Left ventricle myocardium superior (tissue), 1 donor: ENCODE data around the gene GAP43. TPM values are rescaled to one million over a fixed set of nuclear protein-coding genes. Genes with fewer than 3 reads are reported as not detected.
A peak's percentile ranks its signal among the peaks of the same experiment; 100 is the strongest.
"Not testable (repeated sequence)": the region's sequence is repeated elsewhere in the genome, so short reads cannot be mapped to it uniquely, and the experiment has no call there.

ENCODE experiments used
- ATAC-seq: fragments of 200-7000 bp; cut with Tn5 transposase; one replicate; pipeline ENCODE4 v1.9.1; 2020; ENCODE audit warnings: mild to moderate bottlenecking, moderate library complexity
- DNase-seq: peaks from one replicate; pipeline ENCODE4 v3.0.0-alpha.2; 2020
- intact Hi-C: fragments of 100-400 bp; cut with micrococcal nuclease; formaldehyde crosslinking; loops from one replicate; pipeline ENCODE4 v1.11.0; 2022
- total RNA-seq: library from RNA; stranded (reverse); fragmentation: NEBNext Ultra II Directional; extraction: Animal tissue kit (Norgen Biotek cat#: 25700); gene quantifications from one replicate; pipeline ENCODE4 v1.2.1, GENCODE V29; 2021
- donor health status: DM: no; HTN: yes; CAD: no; lungs with severe emphysema.

The GAP43 gene
- total RNA-seq, 1 donor from 2014 or later, result 0.25 TPM

DNA sequence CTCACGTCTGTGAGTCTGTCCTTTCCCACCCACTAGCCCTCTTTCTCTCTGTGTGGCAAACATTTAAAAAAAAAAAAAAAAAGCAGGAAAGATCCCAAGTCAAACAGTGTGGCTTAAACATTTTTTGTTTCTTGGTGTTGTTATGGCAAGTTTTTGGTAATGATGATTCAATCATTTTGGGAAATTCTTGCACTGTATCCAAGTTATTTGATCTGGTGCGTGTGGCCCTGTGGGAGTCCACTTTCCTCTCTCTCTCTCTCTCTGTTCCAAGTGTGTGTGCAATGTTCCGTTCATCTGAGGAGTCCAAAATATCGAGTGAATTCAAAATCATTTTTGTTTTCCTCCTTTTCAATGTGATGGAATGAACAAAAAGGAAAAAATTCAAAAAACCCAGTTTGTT is 97.7 kb downstream of the GAP43 start:
- DNase-seq, result no peak
- intact Hi-C loops, result no loop called here
- ATAC-seq, result no peak

DNA sequence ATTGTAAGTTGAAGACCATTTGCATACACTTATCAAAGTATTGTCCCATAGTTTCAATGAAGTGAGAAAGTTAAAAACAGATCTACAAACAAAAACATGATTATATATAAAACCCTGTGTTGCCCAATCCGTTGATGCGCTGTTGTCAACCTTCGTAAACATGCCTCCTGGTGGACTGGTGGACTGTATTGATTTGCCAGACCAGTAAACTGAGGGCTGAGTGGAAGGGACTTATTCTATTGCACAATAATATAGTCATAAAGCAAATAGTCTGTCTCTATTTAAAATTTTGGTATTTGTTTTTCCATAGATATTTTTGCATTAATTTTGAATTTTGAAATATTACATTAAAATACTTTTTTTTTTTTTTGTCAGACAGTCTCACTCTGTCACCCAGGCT is 102.5 kb downstream of the GAP43 start:
- ATAC-seq (no peak), DNase-seq (no peak)
- intact Hi-C loops, result no loop called here

DNA sequence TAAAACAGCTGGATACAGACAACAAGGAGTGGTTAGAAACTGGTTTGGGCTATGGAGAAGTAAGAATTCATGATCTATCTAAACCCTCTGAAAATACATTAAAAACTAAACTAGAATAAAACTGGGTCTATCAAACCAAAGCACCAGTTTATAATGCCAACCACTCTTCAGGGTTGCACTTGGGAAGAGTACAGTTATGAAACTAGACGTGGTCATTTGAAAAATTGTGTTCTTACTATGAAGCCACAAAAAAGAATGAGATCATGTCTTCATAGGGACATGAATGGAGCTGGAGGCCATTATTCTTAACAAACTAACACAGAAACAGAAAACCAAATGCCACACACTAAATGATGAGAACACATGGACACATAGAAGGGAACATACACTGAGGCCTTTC is 103.8 kb downstream of the GAP43 start:
- intact Hi-C loops, result no loop called here
- ATAC-seq (no peak), DNase-seq (no peak)

DNA sequence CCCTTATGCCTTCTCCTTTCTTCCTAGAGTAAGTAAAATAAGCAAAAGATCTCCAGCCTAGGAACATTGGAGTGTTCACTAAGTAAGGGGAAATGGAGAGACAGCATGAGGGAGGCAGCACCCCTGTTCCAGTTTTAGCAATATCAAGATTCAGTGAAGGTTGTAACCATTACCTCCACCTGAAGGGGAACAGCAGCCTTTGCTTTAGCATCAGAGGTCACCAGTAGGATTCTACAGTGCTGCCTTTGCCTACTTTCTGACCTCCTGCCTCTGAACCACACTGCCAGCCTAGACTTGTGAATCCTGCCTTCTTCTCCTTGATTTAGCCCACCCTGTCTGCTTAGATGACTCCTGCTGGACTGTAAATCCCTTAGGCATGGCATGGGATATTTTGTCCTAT is 104.7 kb downstream of the GAP43 start:
- ATAC-seq, result no peak
- intact Hi-C loops, result no loop called here
- no peak for DNase-seq

DNA sequence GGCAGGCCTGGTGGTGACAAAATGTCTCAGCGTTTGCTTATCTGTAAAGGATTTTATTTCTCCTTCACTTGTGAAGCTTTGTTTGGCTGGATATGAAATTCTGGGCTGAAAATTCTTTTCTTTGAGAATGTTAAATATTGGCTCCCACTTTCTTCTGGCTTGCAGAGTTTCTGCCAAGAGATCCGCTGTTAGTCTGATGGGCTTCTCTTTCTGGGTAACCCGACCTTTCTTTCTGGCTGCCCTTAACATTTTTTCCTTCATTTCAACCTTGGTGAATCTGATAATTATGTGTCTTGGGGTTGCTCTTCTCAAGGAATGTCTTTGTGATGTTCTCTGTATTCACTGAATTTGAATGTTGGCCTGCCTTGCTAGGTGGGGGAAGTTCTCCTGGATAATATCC is 113.0 kb downstream of the GAP43 start:
- intact Hi-C loops, ATAC-seq, DNase-seq: not testable (repeated sequence)

DNA sequence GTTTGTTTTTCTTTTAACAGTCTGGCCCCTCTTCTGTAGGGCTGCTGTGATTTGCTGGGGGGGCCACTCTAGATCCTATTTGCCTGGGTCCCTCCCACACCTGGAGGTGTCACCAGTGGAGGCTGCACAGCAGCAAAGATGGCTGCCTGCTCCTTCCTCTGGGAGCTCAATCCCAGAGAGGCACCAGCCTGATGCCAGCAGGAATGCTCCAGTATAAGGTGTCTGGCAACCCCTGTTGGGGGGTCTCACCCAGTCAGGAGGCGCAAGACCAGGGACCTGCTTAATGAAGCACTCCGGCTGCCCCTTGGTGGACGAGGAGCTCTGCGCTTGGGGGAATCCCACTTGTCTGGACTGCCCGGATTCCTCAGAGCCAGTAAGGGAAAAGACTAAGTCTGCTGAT is 118.3 kb downstream of the GAP43 start:
- no peak for DNase-seq
- intact Hi-C loops, result no loop called here
- no peak for ATAC-seq

DNA sequence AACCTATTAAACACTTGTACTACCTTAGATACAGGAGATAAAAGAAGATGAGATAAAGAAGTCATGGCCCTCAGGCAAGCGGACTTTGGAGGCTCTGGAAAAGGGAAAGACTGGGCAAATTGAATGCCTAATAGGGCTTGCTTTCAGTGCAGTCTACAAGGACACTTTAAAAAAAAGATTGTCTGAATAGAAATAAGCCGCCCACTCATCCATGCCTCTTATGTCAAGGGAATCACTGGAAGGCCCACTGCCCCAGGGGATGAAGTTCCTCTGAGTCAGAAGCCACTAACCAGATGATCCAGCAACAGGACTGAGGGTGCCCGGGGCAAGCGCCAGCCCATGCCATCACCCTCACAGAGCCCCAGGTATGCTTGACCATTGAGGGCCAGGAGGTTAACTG is 121.2 kb downstream of the GAP43 start:
- intact Hi-C loops, ATAC-seq, DNase-seq: not testable (repeated sequence)

DNA sequence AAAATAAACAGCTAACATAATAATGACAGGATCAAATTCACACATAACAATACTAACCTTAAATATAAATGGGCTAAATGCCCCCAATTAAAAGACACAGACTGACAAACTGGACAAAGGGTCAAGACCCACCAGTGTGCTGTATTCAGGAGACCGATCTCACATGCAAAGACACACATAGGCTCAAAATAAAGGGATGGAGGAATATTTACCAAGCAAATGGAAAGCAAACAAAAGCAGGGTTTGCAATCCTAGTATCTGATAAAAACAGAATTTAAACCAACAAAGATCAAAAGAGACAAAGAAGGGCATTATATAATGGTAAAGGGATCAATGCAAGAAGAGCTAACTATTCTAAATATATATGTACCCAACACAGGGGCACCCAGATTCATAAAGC is 129.7 kb downstream of the GAP43 start:
- DNase-seq, ATAC-seq, intact Hi-C loops: not testable (repeated sequence)

DNA sequence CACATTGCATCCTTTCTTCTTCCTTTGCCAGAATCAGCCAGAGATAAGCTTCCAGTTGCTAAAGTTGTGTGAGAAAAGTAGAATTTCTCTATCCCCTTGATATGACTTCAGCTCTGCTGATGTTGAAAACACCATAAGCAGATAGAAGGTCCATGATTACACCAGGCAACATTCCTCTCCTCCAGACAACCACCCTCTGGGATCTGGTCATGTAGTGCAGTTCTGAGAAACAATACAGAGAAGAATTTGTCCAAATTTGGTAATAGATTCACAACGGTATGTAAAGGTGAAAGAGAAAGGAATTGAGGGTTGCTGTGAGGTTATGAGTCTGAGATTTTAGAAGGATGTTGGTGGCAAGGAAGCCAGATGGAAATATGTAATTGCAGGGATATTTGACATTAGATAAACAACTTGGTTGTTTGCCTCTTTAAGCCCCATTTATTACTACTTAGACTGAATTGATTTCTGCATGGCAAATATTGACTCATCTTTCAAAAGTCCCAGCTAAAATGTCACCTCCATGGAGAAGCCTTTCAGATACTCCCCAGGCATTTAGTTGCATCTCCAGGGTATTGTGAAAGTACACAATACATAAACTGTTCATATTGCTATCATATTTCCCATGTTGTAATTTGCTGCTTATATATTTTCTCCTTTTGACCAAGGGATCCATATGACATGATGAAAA is 134.9 kb downstream of the GAP43 start:
- no peak for ATAC-seq
- no peak for DNase-seq
- intact Hi-C loops, result no loop called here

DNA sequence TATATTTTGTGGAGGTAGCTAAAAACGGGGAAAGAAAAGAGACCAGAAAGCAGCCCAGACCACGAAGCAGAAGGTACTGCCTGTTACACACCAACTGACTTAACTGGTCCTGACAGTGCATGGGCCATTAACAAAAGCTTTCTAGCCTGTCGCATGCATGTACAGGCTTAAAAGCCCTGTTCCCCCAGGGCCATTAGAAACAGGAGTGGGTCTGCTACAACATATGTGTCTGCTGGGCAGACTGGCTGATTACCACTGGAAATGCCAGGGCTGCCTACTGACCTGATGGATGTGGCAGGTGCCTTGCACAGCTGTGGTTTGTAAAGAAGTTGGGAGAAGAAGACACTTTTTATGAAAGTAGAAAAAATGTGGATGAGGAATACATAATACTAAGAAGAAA is 137.4 kb downstream of the GAP43 start:
- no peak for ATAC-seq
- intact Hi-C loops, result no loop called here
- no peak for DNase-seq

DNA sequence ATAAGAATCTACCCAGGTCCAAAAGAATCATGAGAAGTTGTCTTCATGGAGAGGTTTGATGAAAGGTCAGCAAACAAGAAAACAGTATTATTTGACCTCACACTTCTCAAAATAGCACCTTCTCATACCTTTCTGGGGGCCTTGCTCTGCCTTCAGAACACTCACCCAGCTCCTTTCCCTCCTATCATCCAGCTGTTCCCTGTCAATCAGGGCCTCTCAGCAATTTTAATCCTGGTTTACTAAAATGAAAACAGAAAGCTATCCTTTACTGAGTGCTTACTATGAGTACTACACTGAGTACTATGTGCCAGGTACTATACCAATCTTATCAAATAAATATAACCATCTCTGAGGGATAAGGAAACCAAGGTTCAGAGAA is 138.6 kb downstream of the GAP43 start:
- intact Hi-C loops, result no loop called here
- ATAC-seq (no peak), DNase-seq (no peak)

DNA sequence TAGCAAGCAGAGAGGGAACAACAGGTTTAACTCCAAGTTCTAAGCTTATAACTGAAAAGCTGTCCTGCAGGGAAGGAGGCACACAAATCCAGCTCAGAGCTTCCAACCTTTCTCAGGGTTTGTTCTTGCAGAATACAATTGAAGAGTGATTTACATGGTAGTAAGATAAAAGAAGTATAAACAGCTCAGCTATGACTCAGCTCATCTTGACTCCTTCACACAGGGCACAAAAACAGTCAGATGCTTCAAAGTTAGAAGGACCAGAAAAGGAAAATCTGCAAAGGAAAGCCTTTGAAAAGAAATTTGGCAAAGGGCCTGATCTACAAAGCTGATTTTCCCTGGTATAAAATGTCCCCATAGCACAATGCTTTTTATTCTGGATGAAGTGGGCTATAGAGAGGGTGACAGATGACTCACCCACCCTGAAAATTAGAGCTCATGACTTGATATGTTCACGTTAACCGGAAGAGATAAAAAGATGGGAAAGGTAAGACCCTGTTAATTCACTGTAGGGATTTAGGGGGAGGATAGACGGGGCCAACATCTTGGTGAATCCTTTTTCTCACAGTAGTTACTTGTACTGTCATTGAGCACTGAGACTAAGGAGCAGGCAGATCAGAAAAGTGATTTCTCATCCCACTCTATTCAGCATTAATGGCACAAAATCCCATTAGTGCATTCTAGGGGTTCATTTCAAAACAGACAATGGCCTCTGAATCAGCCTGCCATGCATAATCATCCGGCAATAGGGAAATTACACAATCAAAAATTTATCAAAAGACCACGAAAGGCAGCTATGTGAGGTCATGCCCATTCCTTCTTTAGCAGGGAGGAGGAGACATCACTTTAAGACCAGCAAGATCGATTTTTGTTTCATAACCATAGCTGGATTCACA is 143.5 kb downstream of the GAP43 start:
- ATAC-seq (peak; percentile 43), DNase-seq (no peak)
- intact Hi-C loops, result no loop called here

DNA sequence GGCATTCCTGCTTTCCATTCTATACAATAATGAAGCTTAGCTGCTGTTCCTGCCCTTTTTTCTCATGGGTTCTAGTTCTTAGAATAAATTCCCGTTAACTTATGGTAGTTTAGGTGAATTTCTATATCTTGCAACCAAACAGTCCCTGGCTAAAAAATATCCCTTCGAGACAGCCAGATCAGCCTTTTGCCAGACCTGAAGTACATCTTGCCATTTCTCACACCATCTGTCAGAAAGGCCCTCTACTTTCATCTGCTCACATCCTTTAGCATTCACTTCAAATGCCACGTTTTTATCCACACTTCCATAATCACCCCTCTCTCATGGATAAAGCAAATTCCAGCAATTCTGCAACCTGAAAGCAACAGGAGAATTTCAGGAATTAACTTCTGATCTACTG is 145.4 kb downstream of the GAP43 start:
- intact Hi-C loops, result no loop called here
- no peak for ATAC-seq

More for the DNA sequence above, 145.4 kb downstream of the GAP43 start:
- no peak for DNase-seq
